Measurements from ENCODE around the gene GTPBP1. TPM values are rescaled to one million over a fixed set of nuclear protein-coding genes. Genes with fewer than 3 reads are reported as not detected.

GTPBP1 gene
- total and polyA plus RNA-seq, 2 of the 13 experiments (the other 11 are each of a cell fraction or from before 2014, with no cell fraction given): 22.3 to 27.0 TPM

DNA sequence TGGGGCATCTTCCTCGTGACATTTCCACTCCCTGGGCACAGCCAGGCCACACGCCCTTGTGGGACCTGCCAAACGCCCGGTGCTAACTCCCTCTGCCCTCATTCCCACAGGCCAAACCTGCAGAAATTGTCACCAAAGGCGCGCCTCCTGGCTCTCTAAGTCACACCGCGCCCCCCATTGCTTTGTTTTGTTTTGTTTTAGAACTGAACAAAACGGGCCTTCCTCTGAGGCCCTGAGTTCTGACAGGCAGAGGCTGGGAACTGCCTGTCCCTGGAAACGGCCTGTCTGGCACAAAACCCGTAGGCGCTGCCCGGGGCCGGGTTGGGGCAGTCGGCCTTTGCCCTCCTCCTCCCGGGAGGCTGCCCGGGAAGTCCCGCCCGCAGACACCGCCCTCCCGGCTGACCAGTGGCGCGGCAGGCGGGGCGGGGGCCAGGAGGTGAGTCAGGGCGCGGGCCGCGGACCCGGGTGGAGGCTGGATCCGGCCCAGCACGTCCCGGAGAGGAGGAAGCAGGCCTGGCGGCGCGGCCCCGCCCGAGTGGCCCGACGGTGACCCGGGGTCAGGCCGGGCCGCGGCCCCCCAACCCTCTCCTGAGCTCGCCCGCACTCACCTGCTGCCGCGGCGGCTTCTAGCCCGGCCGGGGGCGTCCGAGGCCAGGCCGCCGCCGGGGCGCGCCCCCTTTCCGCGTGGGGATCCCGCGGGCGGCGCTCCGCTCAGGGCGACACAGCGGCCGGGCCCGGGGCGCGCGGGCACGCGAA lies 49.6 kb downstream of the GTPBP1 start (continued):
- TF ChIP-seq, protein P1, sequence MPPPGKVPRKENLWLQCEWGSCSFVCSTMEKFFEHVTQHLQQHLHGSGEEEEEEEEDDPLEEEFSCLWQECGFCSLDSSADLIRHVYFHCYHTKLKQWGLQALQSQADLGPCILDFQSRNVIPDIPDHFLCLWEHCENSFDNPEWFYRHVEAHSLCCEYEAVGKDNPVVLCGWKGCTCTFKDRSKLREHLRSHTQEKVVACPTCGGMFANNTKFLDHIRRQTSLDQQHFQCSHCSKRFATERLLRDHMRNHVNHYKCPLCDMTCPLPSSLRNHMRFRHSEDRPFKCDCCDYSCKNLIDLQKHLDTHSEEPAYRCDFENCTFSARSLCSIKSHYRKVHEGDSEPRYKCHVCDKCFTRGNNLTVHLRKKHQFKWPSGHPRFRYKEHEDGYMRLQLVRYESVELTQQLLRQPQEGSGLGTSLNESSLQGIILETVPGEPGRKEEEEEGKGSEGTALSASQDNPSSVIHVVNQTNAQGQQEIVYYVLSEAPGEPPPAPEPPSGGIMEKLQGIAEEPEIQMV (CRISPR knock-in tag; IDR thresholded peaks at IDR 0.05; ENCODE audit: low read depth): peak; percentile 100
- TF ChIP-seq, protein P2, sequence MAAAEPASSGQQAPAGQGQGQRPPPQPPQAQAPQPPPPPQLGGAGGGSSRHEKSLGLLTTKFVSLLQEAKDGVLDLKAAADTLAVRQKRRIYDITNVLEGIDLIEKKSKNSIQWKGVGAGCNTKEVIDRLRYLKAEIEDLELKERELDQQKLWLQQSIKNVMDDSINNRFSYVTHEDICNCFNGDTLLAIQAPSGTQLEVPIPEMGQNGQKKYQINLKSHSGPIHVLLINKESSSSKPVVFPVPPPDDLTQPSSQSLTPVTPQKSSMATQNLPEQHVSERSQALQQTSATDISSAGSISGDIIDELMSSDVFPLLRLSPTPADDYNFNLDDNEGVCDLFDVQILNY (CRISPR knock-in tag; conservative IDR thresholded peaks at IDR 0.05): peak; percentile 69
- TF ChIP-seq ZNF816 (CRISPR knock-in tag; IDR thresholded peaks at IDR 0.05; ENCODE audit: borderline replicate concordance) (peak; percentile 96), HNF4A (CRISPR knock-in tag; IDR thresholded peaks at IDR 0.05) (peak; percentile 81), ZNF333 (CRISPR knock-in tag; IDR thresholded peaks at IDR 0.05; ENCODE audit: borderline replicate concordance) (no peak), SKI (IDR thresholded peaks at IDR 0.05; ENCODE audit: partially characterized antibody) (peak; percentile 90), MEIS2 (CRISPR knock-in tag; IDR thresholded peaks at IDR 0.05) (peak; percentile 69), GLI4 (CRISPR knock-in tag; IDR thresholded peaks at IDR 0.05; ENCODE audit: borderline replicate concordance) (0 out of 2 replicates have a peak, but pooled peaks have one; percentile 50), HNRNPH1 (optimal IDR thresholded peaks at IDR 0.05; ENCODE audit: low read depth, low read length) (no peak), GATA4 (IDR thresholded peaks at IDR 0.05; ENCODE audit: borderline replicate concordance, low read depth) (peak; percentile 44; the same call in 1 of the 2 replicates), MED1 (CRISPR knock-in tag; IDR thresholded peaks at IDR 0.05) (peak; percentile 85), HCFC1 (IDR thresholded peaks at IDR 0.05; ENCODE audit: low read depth, low read length) (no peak), TCF7L2 (IDR thresholded peaks at IDR 0.05; ENCODE audit: low read depth, low read length) (no peak), ZNF484 (CRISPR knock-in tag; IDR thresholded peaks at IDR 0.05; ENCODE audit: borderline replicate concordance, low read depth) (no peak), ZNF430 (CRISPR knock-in tag; IDR thresholded peaks at IDR 0.05) (peak; percentile 99), SP1 (IDR thresholded peaks at IDR 0.05) (no peak), SP1 (CRISPR knock-in tag; IDR thresholded peaks at IDR 0.05) (peak; percentile 68), LCORL (IDR thresholded peaks at IDR 0.05) (no peak), LCORL (CRISPR knock-in tag; IDR thresholded peaks at IDR 0.05) (peak; percentile 88)
- TF ChIP-seq, protein P3, sequence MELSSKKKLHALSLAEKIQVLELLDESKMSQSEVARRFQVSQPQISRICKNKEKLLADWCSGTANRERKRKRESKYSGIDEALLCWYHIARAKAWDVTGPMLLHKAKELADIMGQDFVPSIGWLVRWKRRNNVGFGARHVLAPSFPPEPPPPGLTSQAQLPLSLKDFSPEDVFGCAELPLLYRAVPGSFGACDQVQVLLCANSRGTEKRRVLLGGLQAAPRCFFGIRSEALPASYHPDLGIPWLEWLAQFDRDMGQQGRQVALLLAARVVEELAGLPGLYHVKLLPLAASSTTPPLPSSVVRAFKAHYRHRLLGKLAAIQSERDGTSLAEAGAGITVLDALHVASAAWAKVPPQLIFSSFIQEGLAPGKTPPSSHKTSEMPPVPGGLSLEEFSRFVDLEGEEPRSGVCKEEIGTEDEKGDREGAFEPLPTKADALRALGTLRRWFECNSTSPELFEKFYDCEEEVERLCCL (CRISPR knock-in tag; IDR thresholded peaks at IDR 0.05; ENCODE audit: borderline replicate concordance): no peak
- TF ChIP-seq, protein P4, sequence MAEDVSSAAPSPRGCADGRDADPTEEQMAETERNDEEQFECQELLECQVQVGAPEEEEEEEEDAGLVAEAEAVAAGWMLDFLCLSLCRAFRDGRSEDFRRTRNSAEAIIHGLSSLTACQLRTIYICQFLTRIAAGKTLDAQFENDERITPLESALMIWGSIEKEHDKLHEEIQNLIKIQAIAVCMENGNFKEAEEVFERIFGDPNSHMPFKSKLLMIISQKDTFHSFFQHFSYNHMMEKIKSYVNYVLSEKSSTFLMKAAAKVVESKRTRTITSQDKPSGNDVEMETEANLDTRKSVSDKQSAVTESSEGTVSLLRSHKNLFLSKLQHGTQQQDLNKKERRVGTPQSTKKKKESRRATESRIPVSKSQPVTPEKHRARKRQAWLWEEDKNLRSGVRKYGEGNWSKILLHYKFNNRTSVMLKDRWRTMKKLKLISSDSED (CRISPR knock-in tag; IDR thresholded peaks at IDR 0.05): no peak
- TF ChIP-seq, protein P5, sequence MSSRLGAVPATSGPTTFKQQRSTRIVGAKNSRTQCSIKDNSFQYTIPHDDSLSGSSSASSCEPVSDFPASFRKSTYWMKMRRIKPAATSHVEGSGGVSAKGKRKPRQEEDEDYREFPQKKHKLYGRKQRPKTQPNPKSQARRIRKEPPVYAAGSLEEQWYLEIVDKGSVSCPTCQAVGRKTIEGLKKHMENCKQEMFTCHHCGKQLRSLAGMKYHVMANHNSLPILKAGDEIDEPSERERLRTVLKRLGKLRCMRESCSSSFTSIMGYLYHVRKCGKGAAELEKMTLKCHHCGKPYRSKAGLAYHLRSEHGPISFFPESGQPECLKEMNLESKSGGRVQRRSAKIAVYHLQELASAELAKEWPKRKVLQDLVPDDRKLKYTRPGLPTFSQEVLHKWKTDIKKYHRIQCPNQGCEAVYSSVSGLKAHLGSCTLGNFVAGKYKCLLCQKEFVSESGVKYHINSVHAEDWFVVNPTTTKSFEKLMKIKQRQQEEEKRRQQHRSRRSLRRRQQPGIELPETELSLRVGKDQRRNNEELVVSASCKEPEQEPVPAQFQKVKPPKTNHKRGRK (CRISPR knock-in tag; IDR thresholded peaks at IDR 0.05): no peak
